H1 (cell line): ENCODE data around the gene PANX2. TPM values are rescaled to one million over a fixed set of nuclear protein-coding genes. Genes with fewer than 3 reads are reported as not detected.

Experiments used
- CTCF ChIA-PET: fragments of 300-600 bp; sonication (Branson Sonifier 250); formaldehyde crosslinking; loops from one replicate; lab custom pipeline; 2021; ENCODE audit not compliant: partially characterized antibody; lab: Charles Lee
- POLR2A ChIA-PET: fragments of 300-600 bp; sonication (Branson Sonifier 250); formaldehyde crosslinking; loops from one replicate; lab custom pipeline; 2021; ENCODE audit warnings: inconsistent platforms; ENCODE audit not compliant: partially characterized antibody; lab: Charles Lee
- DNase-seq, 2 experiments: peaks; one replicate each; pipeline versions ENCODE4 v3.0.0 to v3.0.0-alpha.2; 2010 to 2022; ENCODE audit warnings: low spot score in 2 of 2, low read depth in 1 of 2, mixed read lengths in 1 of 2
- FAIRE-seq: peaks from 2 replicates; lab custom pipeline; 2011; peaks lifted over from hg19 to GRCh38; lab: Jason Lieb, UNC
- H2AFZ ChIP-seq: 2 replicates; pipeline ENCODE4 v1.8.1; 2012; ENCODE audit warnings: low read length, inconsistent platforms
- H2AK5ac ChIP-seq: 2 replicates; pipeline ENCODE4 v1.6.1; 2013; ENCODE audit warnings: low read depth, low read length
- H2BK120ac ChIP-seq: replicated peaks from 2 replicates; pipeline ENCODE3; 2013; ENCODE audit warnings: low read depth, low read length, inconsistent platforms
- H2BK12ac ChIP-seq: 2 replicates; pipeline ENCODE4 v1.6.1; 2013; ENCODE audit warnings: low read depth, low read length
- H2BK15ac ChIP-seq: 2 replicates; pipeline ENCODE4 v1.6.1; 2013; ENCODE audit warnings: low read length
- H2BK20ac ChIP-seq: 2 replicates; pipeline ENCODE4 v1.6.1; 2013; ENCODE audit warnings: low read length
- H2BK5ac ChIP-seq: 2 replicates; pipeline ENCODE4 v1.6.1; 2013; ENCODE audit warnings: low read depth, low read length
- H3K14ac ChIP-seq: 2 replicates; pipeline ENCODE4 v1.6.1; 2013; ENCODE audit warnings: inconsistent platforms; ENCODE audit not compliant: insufficient read length
- H3K18ac ChIP-seq: 2 replicates; pipeline ENCODE4 v1.6.1; 2013; ENCODE audit warnings: low read length; ENCODE audit errors: extremely low read depth
- H3K23ac ChIP-seq: 2 replicates; pipeline ENCODE4 v1.6.1; 2013; ENCODE audit warnings: inconsistent platforms; ENCODE audit not compliant: insufficient read length
- H3K23me2 ChIP-seq: 2 replicates; pipeline ENCODE4 v1.6.1; 2013; ENCODE audit warnings: low read depth, low read length
- H3K27ac ChIP-seq: 2 replicates; pipeline ENCODE4 v1.6.1; 2011; ENCODE audit warnings: low read depth, low read length, inconsistent platforms
- H3K27me3 ChIP-seq, 4 experiments: replicated peaks in 1 of 4; 1 replicate in 1 of 4; 2 replicates in 3 of 4; pipeline versions ENCODE4 v1.6.1 to v1.8.1; 2011 to 2013; ENCODE audit warnings: low read length in 3 of 4, mild to moderate bottlenecking in 3 of 4, inconsistent platforms in 2 of 4, mixed read lengths in 2 of 4, moderate library complexity in 1 of 4; ENCODE audit not compliant: control insufficient read depth in 3 of 4, insufficient read depth in 3 of 4; ENCODE audit errors: extremely low read depth in 1 of 4
- H3K36me3 ChIP-seq, 4 experiments: 2 replicates each; pipeline versions ENCODE4 v1.6.1 to v1.8.1; 2011 to 2013; ENCODE audit warnings: mild to moderate bottlenecking in 4 of 4, low read length in 3 of 4, moderate library complexity in 2 of 4, control low read depth in 1 of 4, inconsistent platforms in 1 of 4; ENCODE audit not compliant: insufficient read depth in 4 of 4, control insufficient read depth in 2 of 4
- H3K4ac ChIP-seq: replicated peaks from 2 replicates; pipeline ENCODE3; 2013; ENCODE audit warnings: low read length, low read depth, mixed read lengths, inconsistent platforms; ENCODE audit not compliant: insufficient read length
- H3K4me1 ChIP-seq, 4 experiments: replicated peaks in 1 of 4; 1 replicate in 1 of 4; 2 replicates in 3 of 4; pipeline versions ENCODE4 v1.6.1 to v1.8.1; 2011 to 2013; ENCODE audit warnings: low read length in 3 of 4, inconsistent platforms in 2 of 4, mixed read lengths in 1 of 4; ENCODE audit not compliant: insufficient read depth in 4 of 4, control insufficient read depth in 3 of 4
- H3K4me2 ChIP-seq, 2 experiments: 2 replicates each; pipeline versions ENCODE4 v1.6.1 to v1.8.1; 2011 to 2013; ENCODE audit warnings: low read depth in 2 of 2, low read length in 2 of 2, control low read depth in 1 of 2, inconsistent platforms in 1 of 2, mild to moderate bottlenecking in 1 of 2; ENCODE audit not compliant: insufficient read depth in 1 of 2
- H3K4me3 ChIP-seq, 4 experiments: fragments of 200-600, 300-600 bp in 1 of 4; sonication (generic), shearing (Covaris generic), sonication (Bioruptor Twin) in 1 of 4; 2 replicates each; pipeline versions ENCODE4 v1.5.1 to v1.8.1; 2011 to 2016; ENCODE audit warnings: low read length in 4 of 4, low read depth in 3 of 4, control low read depth in 2 of 4, inconsistent platforms in 2 of 4, mild to moderate bottlenecking in 2 of 4, mixed read lengths in 1 of 4, moderate library complexity in 1 of 4; ENCODE audit not compliant: insufficient read depth in 2 of 4; ENCODE audit errors: extremely low read depth in 1 of 4
- H3K56ac ChIP-seq: replicated peaks from 2 replicates; pipeline ENCODE3; 2013; ENCODE audit warnings: low read depth, mild to moderate bottlenecking, mixed read lengths, low read length, inconsistent platforms; ENCODE audit not compliant: insufficient read length
- H3K79me1 ChIP-seq: 2 replicates; pipeline ENCODE4 v1.6.1; 2013; ENCODE audit warnings: low read depth, low read length, control low read depth
- H3K79me2 ChIP-seq, 2 experiments: 2 replicates each; pipeline versions ENCODE4 v1.6.1 to v1.8.1; 2012 to 2013; ENCODE audit warnings: low read length in 2 of 2, mild to moderate bottlenecking in 2 of 2, inconsistent platforms in 1 of 2; ENCODE audit not compliant: insufficient read depth in 2 of 2, control insufficient read depth in 1 of 2
- H3K9ac ChIP-seq, 4 experiments: replicated peaks in 1 of 4; 1 replicate in 1 of 4; 2 replicates in 3 of 4; pipeline versions ENCODE4 v1.6.1 to v1.8.1; 2011 to 2013; ENCODE audit warnings: low read depth in 3 of 4, low read length in 3 of 4, control low read depth in 2 of 4, mild to moderate bottlenecking in 2 of 4, moderate library complexity in 2 of 4, inconsistent platforms in 1 of 4; ENCODE audit errors: extremely low read depth in 1 of 4
- H3K9me3 ChIP-seq, 2 experiments: 2 replicates each; pipeline versions ENCODE4 v1.6.1 to v1.8.1; 2012 to 2013; ENCODE audit warnings: mild to moderate bottlenecking in 2 of 2, moderate library complexity in 2 of 2, control low read depth in 1 of 2, inconsistent platforms in 1 of 2, low read depth in 1 of 2, low read length in 1 of 2, mixed read lengths in 1 of 2; ENCODE audit not compliant: insufficient read depth in 2 of 2
- H4K20me1 ChIP-seq, 2 experiments: replicated peaks in 1 of 2; 2 replicates each; pipeline versions ENCODE3 to v1.8.1; 2011 to 2013; ENCODE audit warnings: inconsistent platforms in 2 of 2, low read length in 2 of 2, mild to moderate bottlenecking in 1 of 2; ENCODE audit not compliant: insufficient read depth in 2 of 2, control insufficient read depth in 1 of 2
- H4K5ac ChIP-seq: 2 replicates; pipeline ENCODE4 v1.6.1; 2013; ENCODE audit warnings: low read length, low read depth, mixed read lengths, inconsistent platforms; ENCODE audit not compliant: insufficient read length
- H4K8ac ChIP-seq: 2 replicates; pipeline ENCODE4 v1.8.0; 2013; ENCODE audit warnings: mild to moderate bottlenecking, moderate library complexity, low read length, inconsistent platforms; ENCODE audit not compliant: insufficient read depth; ENCODE audit errors: extremely low read depth
- H4K91ac ChIP-seq: replicated peaks from 2 replicates; pipeline ENCODE3; 2013; ENCODE audit warnings: low read length, mixed read lengths, inconsistent platforms; ENCODE audit not compliant: insufficient read length
- ATF3 ChIP-seq: IDR thresholded peaks from 2 replicates; pipeline ENCODE4 v1.6.1; 2011; ENCODE audit warnings: low read depth, mild to moderate bottlenecking, low read length; ENCODE audit not compliant: insufficient read depth
- BACH1 ChIP-seq: IDR thresholded peaks from 2 replicates; pipeline ENCODE4 v1.6.1; 2012; ENCODE audit warnings: low read length, improper control_type of control experiment
- BCL11A ChIP-seq, 2 experiments: IDR thresholded peaks; one replicate each; pipeline ENCODE4 v1.6.1; 2011; ENCODE audit warnings: low read depth in 2 of 2, low read length in 2 of 2, mild to moderate bottlenecking in 2 of 2
- CBX5 ChIP-seq: fragments of 300-800, 300-1000 bp; sonication (generic); IDR thresholded peaks from 2 replicates; pipeline ENCODE4 v1.7.1; 2016; ENCODE audit warnings: antibody characterized with exemption, low read length, low read depth
- KDM1A ChIP-seq: fragments of 200-600, 300-600 bp; sonication (generic); IDR thresholded peaks from 2 replicates; pipeline ENCODE4 v1.7.1; 2016; ENCODE audit warnings: mild to moderate bottlenecking, low read length, borderline replicate concordance
- NANOG ChIP-seq: IDR thresholded peaks from 2 replicates; pipeline ENCODE4 v1.6.1; 2011; ENCODE audit warnings: low read length, low read depth, mild to moderate bottlenecking, inconsistent platforms; ENCODE audit not compliant: insufficient read depth, poor library complexity, severe bottlenecking
- NRF1 ChIP-seq: IDR thresholded peaks from 2 replicates; pipeline ENCODE4 v1.6.1; 2011; ENCODE audit warnings: mild to moderate bottlenecking, low read depth, low read length, improper control_type of control experiment
- RXRA ChIP-seq: IDR thresholded peaks from 2 replicates; pipeline ENCODE4 v1.6.1; 2011; ENCODE audit warnings: low read depth, mild to moderate bottlenecking, low read length, moderate library complexity; ENCODE audit not compliant: insufficient read depth
- SIRT6 ChIP-seq: IDR thresholded peaks from one replicate; pipeline ENCODE4 v1.7.1; 2012; ENCODE audit warnings: low read length, inconsistent platforms
- TBP ChIP-seq: IDR thresholded peaks from 2 replicates; pipeline ENCODE4 v1.6.1; 2011; ENCODE audit warnings: low read depth, low read length, improper control_type of control experiment
- WGBS, 2 experiments: shearing (Covaris generic) in 1 of 2; methylation state at CpG; one replicate each; pipeline versions ENCODE4 v1.1.6 to v1.1.7; 2013 to 2015; ENCODE audit warnings: low lambda C conversion rate in 2 of 2, mixed read lengths in 2 of 2, inconsistent platforms in 1 of 2, low coverage in 1 of 2, missing lambda C conversion rate in 1 of 2; ENCODE audit not compliant: insufficient replicate concordance in 2 of 2, insufficient coverage in 1 of 2, insufficient read length in 1 of 2; ENCODE audit errors: extremely low coverage in 1 of 2, missing lambda C conversion rate in 1 of 2; 5-methylcytosine and 5-hydroxymethylcytosine counted together
- polyA plus RNA-seq, 7 experiments: library from polyadenylated mRNA; depleted of rRNA in 3 of 7; stranded (reverse) in 5 of 7; unstranded in 2 of 7; fragments of >200 nt in 5 of 7; fragments of 200-250 nt in 2 of 7; gene quantifications; 1 replicate in 5 of 7; 2 replicates in 1 of 7; 4 replicates in 1 of 7; pipeline versions ENCODE4 v1.2.1 to v1.2.3, GENCODE V29; 2011 to 2013; ENCODE audit warnings: missing spikeins in 2 of 7, mixed read lengths in 2 of 7
- total RNA-seq: library from RNA; stranded (reverse); fragmentation: NEBNext Ultra II Directional; extraction: Animal tissue kit (Norgen Biotek cat#: 25700); gene quantifications from 2 replicates; pipeline ENCODE4 v1.2.1, GENCODE V29; 2021

Gene PANX2
- total and polyA plus RNA-seq, 2 of the 8 experiments (the other 6 are each of a cell fraction or from before 2014, with no cell fraction given): 3.5 to 5.0 TPM

- Histone ChIP-seq H3K14ac (no peak overlapping the region), H3K23ac (no peak overlapping the region), H2BK120ac (no peak overlapping the region), H4K8ac (peak overlapping the region; percentile 38; the same call in 1 of the 2 replicates), H3K56ac (no peak overlapping the region), H2BK5ac (no peak overlapping the region), H2BK20ac (no peak overlapping the region), H3K9ac (no peak overlapping the region), H4K91ac (no peak overlapping the region), H3K4me2 (no peak overlapping the region), H3K4ac (no peak overlapping the region), H2BK12ac (no peak overlapping the region), H3K27ac (no peak overlapping the region), H3K4me1 (peaks cover 0 to 5% (median 2%) of the 10 kb centered on the region in 4 experiments; a peak in 3 of 7 replicates), H3K79me2 (no peaks in the 10 kb centered on the region), H2AK5ac (no peak overlapping the region), H3K27me3 (peaks cover 0 to 11% (median 4%) of the 10 kb centered on the region in 4 experiments; a peak in 4 of 7 replicates), H3K4me3 (no peak overlapping the region), H4K20me1 (peaks cover 0 to 7% of the 10 kb centered on the region in 2 experiments), H2BK15ac (no peak overlapping the region), H4K5ac (no peak overlapping the region), H3K79me1 (no peaks in the 10 kb centered on the region; the same call in 1 of the 2 replicates), H3K36me3 (no peaks in the 10 kb centered on the region), H3K23me2 (0 out of 2 replicates have a peak, but pooled peaks cover under 1% of the 10 kb centered on the region), H2AFZ (no peak overlapping the region), H3K9me3 (no peaks in the 10 kb centered on the region), H3K18ac (no peak overlapping the region)
- ChIA-PET POLR2A (no interaction called here), CTCF (interaction anchor here (0.5 to 1.6 kb wide), 5 partner anchors 8 to 34 kb away, joined by 3 to 6 read pairs (median 3); no protein-coding TSS in a partner anchor)
- FAIRE-seq: no peak
- 90% methylated on average over 20 of the region's 27 CpGs; no CpG with 5 or more reads in 1 of the 2 experiments for WGBS, 2 experiments
- no peak for DNase-seq
- TF ChIP-seq RXRA (no peak), NRF1 (no peak), SIRT6 (no peak), BACH1 (no peak), CBX5 (no peak), KDM1A (no peak), ATF3 (no peak), NANOG (no peak), TBP (no peak), BCL11A (IDR thresholded peaks at IDR 0.05; ENCODE audit: low read depth in 2 of 2, low read length in 2 of 2) (no peak)
Measured at GRCh38 chr22:50175921-50176849, 5.7 kb downstream of the PANX2 start.
